Activated CD8-positive, alpha-beta memory T cell treated with anti-CD3 and anti-CD28 coated beads for 48 hours (primary cell): Measurements from ENCODE around the gene CD74.

Source experiments
- DNase-seq, 3 experiments: peaks; one replicate each; pipeline ENCODE4 v3.0.0-alpha.2; 2020; ENCODE audit warnings: low read depth in 2 of 3, low spot score in 2 of 3

Gene CD74

GRCh38 chr5:150364004-150364403 lies 48.7 kb downstream of the CD74 start:
- DNase-seq: no peak

- DNase-seq: no peak
These were observed 49.5 kb downstream of the CD74 start for GRCh38 chr5:150363185-150363584.

GRCh38 chr5:150361301-150361700 lies 51.4 kb downstream of the CD74 start:
- no peak for DNase-seq

GRCh38 chr5:150358261-150359095 lies 54.2 kb downstream of the CD74 start:
- no peak for DNase-seq

DNA sequence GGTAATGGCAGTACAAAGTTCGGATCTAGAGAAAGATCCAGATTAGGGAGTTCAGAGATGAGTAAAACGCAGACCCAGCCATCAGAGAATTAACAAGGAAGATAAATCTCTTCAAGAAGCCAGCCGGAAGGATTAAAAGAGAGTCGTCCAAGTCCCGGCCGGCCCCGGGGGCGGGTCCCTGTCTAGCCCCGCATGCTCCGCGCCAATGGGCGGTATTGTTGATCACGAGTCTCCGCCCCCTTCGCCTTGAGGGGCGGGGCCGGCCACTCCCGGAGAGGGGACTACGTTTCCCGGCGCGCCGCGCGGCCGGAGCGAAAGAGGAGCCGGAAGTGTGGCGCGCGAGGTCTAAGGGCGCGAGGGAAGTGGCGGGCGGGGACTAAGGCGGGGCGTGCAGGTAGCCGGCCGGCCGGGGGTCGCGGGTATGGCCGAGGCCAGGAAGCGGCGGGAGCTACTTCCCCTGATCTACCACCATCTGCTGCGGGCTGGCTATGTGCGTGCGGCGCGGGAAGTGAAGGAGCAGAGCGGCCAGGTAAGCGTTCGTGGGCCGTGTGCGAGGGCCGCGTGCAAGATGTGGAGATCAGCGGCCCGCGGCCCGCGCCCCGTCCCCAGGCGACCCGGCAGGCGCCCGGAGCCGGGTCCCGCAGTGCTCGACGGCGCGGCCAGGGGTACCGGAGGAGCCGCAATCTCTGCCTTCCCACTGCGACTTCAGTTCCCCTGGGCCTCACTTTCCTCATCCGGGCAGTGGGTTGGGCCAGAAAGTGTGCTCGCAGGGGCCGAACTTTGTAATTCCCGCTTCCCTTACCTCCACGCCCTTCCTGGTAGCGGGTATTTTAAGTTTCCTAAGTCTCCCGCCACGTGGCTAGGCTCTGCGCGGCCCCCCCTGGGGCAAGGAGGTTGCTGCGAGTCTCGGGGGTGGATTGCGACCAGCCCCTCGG lies 55.1 kb downstream of the CD74 start, which contains the start of gene TCOF1:
TSS of gene TCOF1 (plus strand) at position 372 of the 935 bp plus-strand sequence. CDS start at position 422, 50 bp downstream.
- peak; percentile 93 to 96 (median 95) for DNase-seq

DNA sequence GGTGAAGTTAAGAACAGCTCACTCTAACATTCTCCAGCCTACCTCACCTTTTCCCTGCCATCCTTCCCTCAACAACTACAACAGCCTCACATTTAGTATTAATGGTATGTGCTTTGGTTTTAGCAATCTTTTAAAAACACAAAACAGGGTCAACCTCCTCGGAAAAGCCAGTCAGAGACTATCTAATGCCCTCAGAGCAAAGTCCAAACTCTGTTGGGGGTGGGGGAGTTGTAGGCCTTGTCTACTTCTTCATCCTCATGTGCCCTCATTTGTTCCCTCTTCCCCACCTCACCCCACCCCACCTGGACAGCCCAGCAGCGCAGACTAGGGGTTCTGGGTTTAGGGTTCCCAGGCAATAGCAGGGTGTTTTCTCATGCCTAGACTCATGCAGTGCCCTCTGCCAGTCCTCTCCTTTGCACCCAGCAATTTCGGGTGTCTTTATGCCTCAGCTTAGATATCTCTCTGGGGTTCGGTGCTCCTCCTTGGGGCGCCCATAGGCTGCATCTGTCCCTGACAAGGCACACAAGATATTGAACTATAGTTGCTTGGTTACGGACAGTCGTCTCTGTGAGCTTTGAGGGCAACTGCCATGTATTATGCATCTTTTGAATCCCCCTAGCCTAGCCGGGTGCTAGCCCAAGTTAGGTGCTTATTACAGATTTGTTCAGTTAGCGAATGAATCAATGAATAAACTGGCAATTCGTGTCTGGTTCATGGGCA lies 56.0 kb downstream of the CD74 start:
- no peak for DNase-seq

GRCh38 chr5:150355791-150356190 lies 56.9 kb downstream of the CD74 start:
- no peak for DNase-seq

DNA sequence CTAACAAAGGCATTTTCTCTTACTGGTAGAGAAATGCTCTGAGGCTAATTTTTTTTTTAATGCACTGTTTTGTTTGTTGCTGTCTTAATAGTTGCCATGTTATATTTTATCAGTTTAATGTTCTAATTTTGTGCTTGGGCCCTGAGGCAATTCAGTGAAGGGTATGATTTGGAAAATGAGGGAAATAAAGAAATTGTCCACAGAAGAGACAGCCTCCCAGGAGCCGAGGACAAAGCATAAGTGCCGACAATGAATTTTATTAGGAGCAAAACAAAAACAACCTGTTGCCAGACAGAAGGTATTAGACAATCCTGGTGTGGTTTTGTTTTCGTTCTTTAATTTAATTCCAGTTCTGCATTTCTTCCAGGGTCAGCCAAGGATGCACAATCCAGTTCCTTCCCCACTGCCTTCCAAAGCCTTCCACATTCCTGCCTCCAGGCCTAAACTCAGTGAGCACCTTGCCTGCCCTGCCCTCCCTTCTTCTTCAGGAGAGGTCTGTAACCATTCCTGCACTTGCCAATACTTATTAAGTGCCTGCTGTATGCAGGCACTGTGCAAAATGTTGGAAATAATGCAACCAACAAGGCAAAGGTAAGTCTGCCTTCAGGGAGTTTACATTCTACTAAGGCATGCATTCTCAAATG lies 59.6 kb downstream of the CD74 start:
- no peak for DNase-seq

DNA sequence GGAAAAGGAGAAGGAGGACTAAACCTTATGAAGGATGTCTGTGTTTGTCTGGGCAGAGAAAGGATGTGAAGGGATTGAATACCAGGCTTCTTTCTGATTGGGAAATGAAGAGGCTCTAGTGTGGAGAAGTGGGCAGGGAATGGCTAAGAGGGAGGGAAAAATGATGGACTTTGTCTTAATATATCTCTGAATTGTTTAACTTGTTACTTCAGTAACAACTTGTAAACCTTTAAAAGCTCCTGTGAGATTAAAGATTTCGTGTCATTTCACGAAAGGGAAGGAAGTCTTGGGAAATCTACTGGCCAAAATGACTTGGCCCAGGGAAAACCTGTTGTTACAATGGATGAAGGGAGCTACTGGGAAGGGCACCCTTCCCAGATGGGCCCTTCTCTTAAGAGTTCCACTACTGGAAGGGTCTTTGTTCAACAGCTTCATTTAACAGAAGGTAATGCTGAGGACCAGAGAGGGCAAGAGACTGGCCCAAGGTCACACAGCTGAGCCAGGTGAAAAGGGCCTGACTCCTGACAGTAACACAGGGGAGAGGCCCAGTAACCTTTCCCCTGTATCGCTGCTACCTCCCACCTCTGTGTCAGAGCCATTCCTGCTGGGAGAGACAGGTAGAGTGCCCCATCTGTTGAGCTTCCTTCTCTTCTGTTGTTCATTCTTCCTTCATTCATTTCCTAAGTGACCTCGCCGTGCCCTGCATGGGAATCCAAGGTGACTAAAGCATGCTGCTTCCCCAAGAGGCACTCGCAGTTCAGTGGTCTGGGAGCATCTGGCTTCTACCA lies 60.3 kb downstream of the CD74 start:
- DNase-seq: no peak
